ENCODE results near the gene LCLAT1. TPM values are rescaled to one million over a fixed set of nuclear protein-coding genes. Genes with fewer than 3 reads are reported as not detected.

Gene LCLAT1
- total RNA-seq, 1 donor from 2014 or later = 13.0 TPM

GRCh38 chr2:30561349-30561748, 114.3 kb downstream of the LCLAT1 start:
- Histone ChIP-seq H3K9me3 (no peaks in the 10 kb centered on the region), H3K27ac (no peak overlapping the region), H3K4me3 (no peak overlapping the region), H3K4me1 (no peaks in the 10 kb centered on the region), H3K27me3 (ENCODE audit: low read depth) (no peaks in the 10 kb centered on the region), H3K36me3 (no peaks in the 10 kb centered on the region)
- no peak for ATAC-seq
- intact Hi-C loops (cut with DNase I) = no loop called here
- TF ChIP-seq CTCF (IDR thresholded peaks at IDR 0.05) = no peak
- DNase-seq = no peak

DNA sequence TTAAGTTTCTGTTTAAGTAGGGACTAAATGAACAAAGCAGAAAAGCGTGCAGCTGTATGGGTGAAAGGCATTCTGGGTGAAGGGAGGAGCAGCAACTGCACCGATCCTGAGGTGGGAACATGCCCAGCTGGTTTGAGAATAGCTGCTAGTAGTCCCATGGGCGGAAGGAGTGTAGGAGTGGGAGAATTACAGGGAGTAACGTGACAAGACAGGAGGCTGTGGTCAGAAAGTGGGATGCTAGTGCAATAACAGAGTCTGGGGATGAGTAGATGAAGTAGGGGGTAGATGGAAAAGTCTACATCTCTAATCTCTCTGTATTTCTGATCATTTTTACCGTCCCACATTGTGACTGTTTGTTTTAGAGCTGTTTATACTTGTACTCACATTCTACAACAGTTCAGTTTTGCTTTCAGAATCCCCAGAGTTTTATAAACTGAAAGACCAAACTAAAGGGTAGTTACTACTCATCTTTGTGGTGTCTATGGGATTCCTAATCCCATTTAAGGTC, 118.9 kb downstream of the LCLAT1 start:
- no peak for DNase-seq
- Histone ChIP-seq H3K4me3 (no peak overlapping the region), H3K27ac (peak overlapping the region; percentile 57), H3K4me1 (peaks cover 4% of the 10 kb centered on the region), H3K36me3 (no peaks in the 10 kb centered on the region), H3K9me3 (no peaks in the 10 kb centered on the region), H3K27me3 (ENCODE audit: low read depth) (no peaks in the 10 kb centered on the region)
- intact Hi-C loops (cut with DNase I) = no loop called here
- ATAC-seq = no peak
- no peak for TF ChIP-seq CTCF (IDR thresholded peaks at IDR 0.05)

GRCh38 chr2:30566631-30567030, 119.6 kb downstream of the LCLAT1 start:
- Histone ChIP-seq H3K4me1 (peaks cover 4% of the 10 kb centered on the region), H3K27ac (peak overlapping the region; percentile 57), H3K27me3 (ENCODE audit: low read depth) (no peaks in the 10 kb centered on the region), H3K36me3 (no peaks in the 10 kb centered on the region), H3K9me3 (no peaks in the 10 kb centered on the region), H3K4me3 (no peak overlapping the region)
- intact Hi-C loops (cut with DNase I) = no loop called here
- no peak for TF ChIP-seq CTCF (IDR thresholded peaks at IDR 0.05)
- DNase-seq (no peak), ATAC-seq (peak in 1 of 2 donors; percentile 23)

DNA sequence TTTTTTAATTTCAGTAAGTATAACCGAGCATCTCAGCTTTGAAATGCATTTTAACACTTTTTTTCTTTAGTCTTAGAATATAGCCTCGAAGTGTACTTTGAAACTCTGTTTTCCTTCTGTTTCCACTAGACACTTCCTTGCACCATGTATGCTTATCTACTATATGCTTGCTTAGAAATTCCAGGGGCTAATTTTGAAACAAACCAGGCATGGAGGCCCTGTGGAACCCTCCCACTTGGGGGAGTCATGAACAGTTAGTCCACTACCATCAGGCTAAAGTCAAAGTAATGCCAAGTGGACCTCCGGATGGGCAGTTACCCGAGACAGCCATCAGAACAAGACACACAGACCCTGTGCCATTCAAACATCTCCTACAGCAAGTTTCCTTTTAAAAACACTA, 120.3 kb downstream of the LCLAT1 start:
- Histone ChIP-seq H3K27me3 (ENCODE audit: low read depth) (no peaks in the 10 kb centered on the region), H3K4me3 (no peak overlapping the region), H3K27ac (no peak overlapping the region), H3K36me3 (no peaks in the 10 kb centered on the region), H3K9me3 (no peaks in the 10 kb centered on the region), H3K4me1 (peaks cover 4% of the 10 kb centered on the region)
- DNase-seq (no peak), ATAC-seq (no peak)
- no peak for TF ChIP-seq CTCF (IDR thresholded peaks at IDR 0.05)
- intact Hi-C loops (cut with DNase I) = no loop called here

- Histone ChIP-seq H3K4me3 (no peak overlapping the region), H3K36me3 (no peaks in the 10 kb centered on the region), H3K27me3 (ENCODE audit: low read depth) (no peaks in the 10 kb centered on the region), H3K9me3 (no peaks in the 10 kb centered on the region), H3K27ac (no peak overlapping the region), H3K4me1 (peaks cover 4% of the 10 kb centered on the region)
- intact Hi-C loops (cut with DNase I) = no loop called here
- DNase-seq (no peak), ATAC-seq (no peak)
- no peak for TF ChIP-seq CTCF (IDR thresholded peaks at IDR 0.05)
Measured at GRCh38 chr2:30569946-30570345, 122.9 kb downstream of the LCLAT1 start.

- no peak for TF ChIP-seq CTCF (IDR thresholded peaks at IDR 0.05)
- Histone ChIP-seq H3K27me3 (ENCODE audit: low read depth) (no peaks in the 10 kb centered on the region), H3K27ac (no peak overlapping the region), H3K36me3 (no peaks in the 10 kb centered on the region), H3K9me3 (no peaks in the 10 kb centered on the region), H3K4me3 (no peak overlapping the region), H3K4me1 (no peaks in the 10 kb centered on the region)
- DNase-seq (no peak), ATAC-seq (no peak)
- intact Hi-C loops (cut with DNase I) = no loop called here
Measured at GRCh38 chr2:30577151-30577550, 130.1 kb downstream of the LCLAT1 start.
